Ishikawa (cell line): ENCODE data around the gene WDR4.

ENCODE experiments used
- CEBPB ChIP-seq: IDR thresholded peaks from 2 replicates; pipeline ENCODE4 v1.6.1; 2012
- CREB1 ChIP-seq: IDR thresholded peaks from 2 replicates; pipeline ENCODE4 v1.6.1; 2012; ENCODE audit warnings: low read depth
- EGR1 ChIP-seq: IDR thresholded peaks from 2 replicates; pipeline ENCODE4 v1.6.1; 2012
- EP300 ChIP-seq: IDR thresholded peaks from 2 replicates; pipeline ENCODE4 v1.6.1; 2012; ENCODE audit warnings: borderline replicate concordance
- FOXM1 ChIP-seq: IDR thresholded peaks from 2 replicates; pipeline ENCODE4 v1.6.1; 2012; ENCODE audit warnings: low read depth, borderline replicate concordance
- MAX ChIP-seq: IDR thresholded peaks from 2 replicates; pipeline ENCODE4 v1.6.1; 2012
- NFIC ChIP-seq: IDR thresholded peaks from 2 replicates; pipeline ENCODE4 v1.6.1; 2012
- RAD21 ChIP-seq: IDR thresholded peaks from 2 replicates; pipeline ENCODE4 v1.6.1; 2012; ENCODE audit warnings: low read depth
- TAF1 ChIP-seq: IDR thresholded peaks from 2 replicates; pipeline ENCODE4 v1.6.1; 2012; ENCODE audit warnings: low read depth, mild to moderate bottlenecking
- TCF12 ChIP-seq: IDR thresholded peaks from 2 replicates; pipeline ENCODE4 v1.6.1; 2012; ENCODE audit warnings: low read depth
- TEAD4 ChIP-seq: IDR thresholded peaks from 2 replicates; pipeline ENCODE4 v1.6.1; 2012
- YY1 ChIP-seq: IDR thresholded peaks from 2 replicates; pipeline ENCODE4 v1.6.1; 2012; ENCODE audit warnings: low read depth
- ZBTB7A ChIP-seq: IDR thresholded peaks from 2 replicates; pipeline ENCODE4 v1.6.1; 2012; ENCODE audit warnings: low read depth
- TF ChIP-seq, protein P1 (sequence below): IDR thresholded peaks from 2 replicates; pipeline ENCODE4 v1.6.1; 2012
- TF ChIP-seq, protein P2 (sequence below): IDR thresholded peaks from 2 replicates; pipeline ENCODE4 v1.6.1; 2012; ENCODE audit warnings: low read depth, mild to moderate bottlenecking

The WDR4 gene

DNA sequence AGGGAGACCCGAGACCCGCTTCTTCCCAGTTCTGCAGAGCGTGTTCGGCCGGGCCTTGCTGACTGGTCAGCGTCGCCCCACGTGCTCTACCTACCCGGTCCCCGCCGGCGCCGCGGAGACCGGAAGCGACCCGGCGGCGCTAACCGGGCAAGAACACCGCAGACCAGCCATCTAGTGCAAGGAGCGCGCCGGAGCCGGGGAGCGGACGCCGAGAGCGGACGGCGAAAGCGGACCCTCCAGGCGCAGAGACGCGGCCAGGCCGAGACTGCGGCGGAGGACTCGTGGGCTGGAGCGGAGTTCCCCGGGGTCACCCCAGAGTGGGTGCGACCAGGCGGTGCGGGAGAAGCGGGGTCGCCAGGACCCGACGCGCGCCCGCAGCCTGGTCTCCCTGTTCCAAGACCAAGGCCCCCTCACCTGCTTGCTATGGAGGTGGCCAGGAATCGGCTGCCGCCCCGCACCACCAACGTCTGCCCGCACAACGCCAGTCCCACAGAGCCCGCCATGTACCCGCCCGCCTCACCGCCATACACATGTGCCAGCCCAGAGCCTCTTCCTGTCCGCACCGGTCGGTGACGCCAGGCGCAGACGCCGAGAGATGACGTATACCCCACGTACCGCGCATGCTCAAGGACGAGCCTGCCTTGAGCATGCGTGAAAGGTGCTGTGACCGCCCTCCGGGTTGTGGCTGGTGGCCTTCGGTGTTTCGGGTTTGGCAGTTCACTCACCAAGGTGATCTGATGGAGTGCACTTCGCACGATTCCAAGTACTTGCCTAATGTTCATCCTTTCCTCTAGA is at the start of gene WDR4:
Gene WDR4 (minus strand): TSS at position 547 of the 795 bp plus-strand sequence. CDS start 44 bp downstream, at position 503.
- TF ChIP-seq CEBPB (no peak), CREB1 (peak; percentile 98), TCF12 (peak; percentile 66), RAD21 (no peak), EP300 (no peak; the same call in 1 of the 2 replicates), YY1 (peak; percentile 89), EGR1 (no peak; the same call in 1 of the 2 replicates), FOXM1 (no peak), MAX (peak; percentile 98), TAF1 (peak; percentile 92), TEAD4 (no peak), ZBTB7A (peak; percentile 65), NFIC (0 out of 2 replicates have a peak, but pooled peaks have one; percentile 30)
- TF ChIP-seq, protein P1, sequence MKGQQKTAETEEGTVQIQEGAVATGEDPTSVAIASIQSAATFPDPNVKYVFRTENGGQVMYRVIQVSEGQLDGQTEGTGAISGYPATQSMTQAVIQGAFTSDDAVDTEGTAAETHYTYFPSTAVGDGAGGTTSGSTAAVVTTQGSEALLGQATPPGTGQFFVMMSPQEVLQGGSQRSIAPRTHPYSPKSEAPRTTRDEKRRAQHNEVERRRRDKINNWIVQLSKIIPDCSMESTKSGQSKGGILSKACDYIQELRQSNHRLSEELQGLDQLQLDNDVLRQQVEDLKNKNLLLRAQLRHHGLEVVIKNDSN = peak; percentile 96
- TF ChIP-seq, protein P2, sequence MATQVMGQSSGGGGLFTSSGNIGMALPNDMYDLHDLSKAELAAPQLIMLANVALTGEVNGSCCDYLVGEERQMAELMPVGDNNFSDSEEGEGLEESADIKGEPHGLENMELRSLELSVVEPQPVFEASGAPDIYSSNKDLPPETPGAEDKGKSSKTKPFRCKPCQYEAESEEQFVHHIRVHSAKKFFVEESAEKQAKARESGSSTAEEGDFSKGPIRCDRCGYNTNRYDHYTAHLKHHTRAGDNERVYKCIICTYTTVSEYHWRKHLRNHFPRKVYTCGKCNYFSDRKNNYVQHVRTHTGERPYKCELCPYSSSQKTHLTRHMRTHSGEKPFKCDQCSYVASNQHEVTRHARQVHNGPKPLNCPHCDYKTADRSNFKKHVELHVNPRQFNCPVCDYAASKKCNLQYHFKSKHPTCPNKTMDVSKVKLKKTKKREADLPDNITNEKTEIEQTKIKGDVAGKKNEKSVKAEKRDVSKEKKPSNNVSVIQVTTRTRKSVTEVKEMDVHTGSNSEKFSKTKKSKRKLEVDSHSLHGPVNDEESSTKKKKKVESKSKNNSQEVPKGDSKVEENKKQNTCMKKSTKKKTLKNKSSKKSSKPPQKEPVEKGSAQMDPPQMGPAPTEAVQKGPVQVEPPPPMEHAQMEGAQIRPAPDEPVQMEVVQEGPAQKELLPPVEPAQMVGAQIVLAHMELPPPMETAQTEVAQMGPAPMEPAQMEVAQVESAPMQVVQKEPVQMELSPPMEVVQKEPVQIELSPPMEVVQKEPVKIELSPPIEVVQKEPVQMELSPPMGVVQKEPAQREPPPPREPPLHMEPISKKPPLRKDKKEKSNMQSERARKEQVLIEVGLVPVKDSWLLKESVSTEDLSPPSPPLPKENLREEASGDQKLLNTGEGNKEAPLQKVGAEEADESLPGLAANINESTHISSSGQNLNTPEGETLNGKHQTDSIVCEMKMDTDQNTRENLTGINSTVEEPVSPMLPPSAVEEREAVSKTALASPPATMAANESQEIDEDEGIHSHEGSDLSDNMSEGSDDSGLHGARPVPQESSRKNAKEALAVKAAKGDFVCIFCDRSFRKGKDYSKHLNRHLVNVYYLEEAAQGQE = 0 out of 2 replicates have a peak, but pooled peaks have one; percentile 8

DNA sequence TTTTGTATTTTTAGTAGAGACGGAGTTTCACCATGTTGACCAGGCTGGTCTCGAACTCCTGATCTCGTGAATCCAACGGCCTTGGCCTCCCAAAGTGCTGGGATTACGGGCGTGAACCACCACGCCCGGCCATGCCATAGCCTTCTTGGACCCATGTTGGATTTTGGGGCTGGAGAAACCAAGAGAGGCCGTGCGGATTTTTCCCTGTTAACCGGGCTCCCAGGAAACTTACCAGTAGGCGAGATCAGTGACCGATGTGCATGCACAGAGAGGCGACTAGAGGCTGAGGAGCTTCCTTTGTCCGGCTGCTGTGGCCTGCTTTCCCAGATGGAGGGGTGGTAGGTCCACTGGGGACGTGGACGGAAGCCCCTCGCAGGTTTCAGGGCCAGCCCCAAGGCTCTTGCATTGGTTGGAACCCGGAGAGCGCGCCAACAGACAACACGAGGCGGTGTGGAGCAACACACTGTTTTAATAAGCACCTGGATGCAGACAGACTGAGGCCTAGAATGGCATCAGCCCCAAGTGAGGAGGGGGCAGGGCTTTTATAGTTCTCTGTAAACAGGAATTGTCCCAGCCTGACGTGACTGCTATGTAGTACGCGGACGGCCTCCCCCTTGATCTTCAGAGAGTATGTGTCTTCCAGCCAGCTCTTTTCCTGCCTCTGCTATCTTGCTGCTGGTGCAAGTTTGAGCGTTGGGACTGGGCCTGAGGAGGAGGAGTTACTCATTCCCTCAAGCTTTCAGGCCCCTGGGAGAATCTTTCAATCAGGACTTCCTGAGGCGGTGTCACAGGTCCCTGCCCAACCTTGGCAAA is 46.0 kb upstream of the WDR4 start, which contains the start of gene ERVH48-1:
Gene ERVH48-1 (minus strand): TSS at position 517 of the 813 bp plus-strand sequence. CDS start 6,624 bp downstream, outside the sequence.
- TF ChIP-seq EGR1 (no peak), CREB1 (no peak), TCF12 (no peak), YY1 (no peak)
- TF ChIP-seq, protein P2 = no peak

- TF ChIP-seq EGR1 (no peak), YY1 (no peak), FOXM1 (no peak)
Observed at GRCh38 chr21:42924433-42924751, 45.1 kb upstream of the WDR4 start.

- peak; percentile 97 for TF ChIP-seq RAD21
- peak; percentile 35; the same call in 1 of the 2 replicates for TF ChIP-seq TEAD4
- no peak for TF ChIP-seq YY1
- TF ChIP-seq, protein P1 = no peak
- peak; percentile 57; the same call in 1 of the 2 replicates for TF ChIP-seq EP300
- peak; percentile 49; the same call in 1 of the 2 replicates for TF ChIP-seq FOXM1
- TF ChIP-seq, protein P2 = no peak
- TF ChIP-seq NFIC = peak; percentile 72
- TF ChIP-seq TAF1 = no peak
- 0 out of 2 replicates have a peak, but pooled peaks have one; percentile 25 for TF ChIP-seq ZBTB7A
- no peak for TF ChIP-seq CEBPB
- peak; percentile 88 for TF ChIP-seq MAX
- TF ChIP-seq TCF12 = 0 out of 2 replicates have a peak, but pooled peaks have one; percentile 30
- TF ChIP-seq EGR1 = no peak
Observed at GRCh38 chr21:42923553-42924432, 44.5 kb upstream of the WDR4 start.
